HepG2 (cell line): ENCODE results near the gene GNB1. TPM values are rescaled to one million over a fixed set of nuclear protein-coding genes. Genes with fewer than 3 reads are reported as not detected.

Experiments
- CCDC6 ChIP-seq: sonication (generic); formaldehyde crosslinking; IDR thresholded peaks from 2 replicates; pipeline ENCODE4 v1.8.1; 2022; ENCODE audit warnings: mild to moderate bottlenecking, missing genetic modification reagents, moderate library complexity
- HDAC6 ChIP-seq: fragments of 200-600 bp; sonication (generic); IDR thresholded peaks from 2 replicates; pipeline ENCODE4 v1.7.0; 2017; ENCODE audit warnings: mild to moderate bottlenecking, antibody characterized with exemption, low read length, low read depth
- NCOA5 ChIP-seq: sonication (generic); formaldehyde crosslinking; IDR thresholded peaks from 2 replicates; pipeline ENCODE4 v1.4.0; 2020; ENCODE audit warnings: missing genetic modification reagents
- SNRNP70 ChIP-seq: fragments of 200-400 bp; formaldehyde crosslinking; IDR thresholded peaks from 2 replicates; pipeline ENCODE4 v1.6.1; 2017; ENCODE audit warnings: mild to moderate bottlenecking, low read depth, low read length, moderate library complexity
- ZNF160 ChIP-seq: sonication (generic); formaldehyde crosslinking; IDR thresholded peaks from 2 replicates; pipeline ENCODE4 v1.8.0; 2022; ENCODE audit warnings: mild to moderate bottlenecking, inconsistent platforms, missing genetic modification reagents
- ZNF251 ChIP-seq: sonication (generic); formaldehyde crosslinking; IDR thresholded peaks from 2 replicates; pipeline ENCODE4 v1.9.0; 2021; ENCODE audit warnings: mild to moderate bottlenecking, missing genetic modification reagents
- ZNF30 ChIP-seq: sonication (generic); formaldehyde crosslinking; IDR thresholded peaks from 2 replicates; pipeline ENCODE4 v1.5.0; 2020; ENCODE audit warnings: mild to moderate bottlenecking, missing genetic modification reagents
- ZNF570 ChIP-seq: sonication (generic); formaldehyde crosslinking; IDR thresholded peaks from 2 replicates; pipeline ENCODE4 v1.4.0; 2020; ENCODE audit warnings: mild to moderate bottlenecking, missing genetic modification reagents, borderline replicate concordance
- polyA plus RNA-seq, 8 experiments: library from polyadenylated mRNA; depleted of rRNA in 3 of 8; stranded (reverse) in 7 of 8; unstranded in 1 of 8; fragments of >200 nt; fragmentation: Illumina TruSeq in 4 of 8; extraction: Trizol in 4 of 8; gene quantifications; 2 replicates each; pipeline versions ENCODE4 v1.2.1 to v1.2.3, GENCODE V29; 2011 to 2016; ENCODE audit warnings: low read depth in 4 of 8, missing spikeins in 1 of 8, mixed read lengths in 1 of 8; ENCODE audit not compliant: insufficient read depth in 1 of 8
- total RNA-seq, 5 experiments: library from RNA; depleted of rRNA; stranded (reverse); fragments of >200 nt; fragmentation: Illumina TruSeq; extraction: Trizol; gene quantifications; 2 replicates each; pipeline ENCODE4 v1.2.3, GENCODE V29; 2016; ENCODE audit warnings: low read depth in 1 of 5
- TF ChIP-seq, protein P1 (sequence below), 2 experiments: fragments of 450-650 bp in 1 of 2; sonication (generic) in 1 of 2; formaldehyde crosslinking in 1 of 2; IDR thresholded peaks; 2 replicates each; pipeline versions ENCODE4 v1.6.1 to v1.8.0; 2016 to 2022; ENCODE audit warnings: antibody characterized with exemption in 1 of 2, mild to moderate bottlenecking in 1 of 2, missing genetic modification reagents in 1 of 2
- TF ChIP-seq, protein P2 (sequence below): IDR thresholded peaks from 2 replicates; pipeline ENCODE4 v1.6.1; 2016; ENCODE audit warnings: low read depth, borderline replicate concordance
- TF ChIP-seq, protein P3 (sequence below): sonication (generic); formaldehyde crosslinking; IDR thresholded peaks from 2 replicates; pipeline ENCODE4 v1.5.0; 2020; ENCODE audit warnings: missing genetic modification reagents
- TF ChIP-seq, protein P4 (sequence below): IDR thresholded peaks from 2 replicates; pipeline ENCODE4 v1.6.1; 2016; ENCODE audit warnings: low read depth
- TF ChIP-seq, protein P5 (sequence below): fragments of 450-650 bp; IDR thresholded peaks from 2 replicates; pipeline ENCODE4 v1.6.1; 2017

Gene GNB1
- total and polyA plus RNA-seq, 2 of the 13 experiments (the other 11 are each of a cell fraction or from before 2014, with no cell fraction given) = 66.2 to 327 TPM

DNA sequence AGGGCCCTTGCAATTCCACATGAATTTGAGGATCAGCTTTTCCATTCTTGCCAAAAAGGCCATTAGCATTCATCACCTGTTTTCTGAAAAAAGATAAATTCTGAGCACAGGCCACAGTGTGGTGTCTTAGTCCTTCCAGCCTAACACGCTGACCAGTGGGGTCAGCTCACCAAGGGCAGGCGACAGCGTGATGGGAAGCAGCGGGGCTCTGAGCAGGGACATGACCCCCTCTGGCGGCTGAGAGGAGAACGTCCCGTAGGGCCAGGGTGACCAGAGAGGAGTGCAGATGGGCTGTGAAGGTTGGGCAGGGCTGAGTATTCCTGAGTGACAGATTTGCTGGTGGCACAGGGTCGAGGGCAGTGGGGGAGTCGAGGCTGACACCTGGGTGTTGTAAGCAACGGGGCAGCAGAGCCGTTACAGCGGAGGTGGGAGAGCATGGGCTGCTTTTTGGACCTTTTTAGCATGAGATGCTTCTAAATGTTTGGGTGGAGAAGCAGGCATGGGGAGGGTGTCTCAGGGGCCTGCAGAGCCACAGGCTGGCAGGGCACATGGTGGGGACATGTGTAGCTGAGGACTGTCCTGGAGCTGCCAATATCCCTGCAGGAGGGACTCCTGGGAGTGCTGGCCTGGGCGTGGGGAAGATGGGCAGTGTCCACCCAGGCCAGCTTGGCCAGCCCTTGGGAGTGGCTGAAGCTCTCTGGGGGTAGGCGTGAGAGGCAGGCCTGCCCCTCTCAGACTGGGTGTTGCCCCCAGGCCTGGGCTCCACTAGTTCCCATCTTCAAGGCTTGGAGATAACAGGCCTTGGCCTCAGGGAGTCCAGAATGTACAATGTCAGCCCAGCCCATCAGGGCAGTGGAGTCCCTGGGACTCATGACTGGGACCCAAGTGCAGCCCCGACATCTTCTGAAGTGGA lies 15.6 kb upstream of the GNB1 start (continued):
- TF ChIP-seq, protein P1, sequence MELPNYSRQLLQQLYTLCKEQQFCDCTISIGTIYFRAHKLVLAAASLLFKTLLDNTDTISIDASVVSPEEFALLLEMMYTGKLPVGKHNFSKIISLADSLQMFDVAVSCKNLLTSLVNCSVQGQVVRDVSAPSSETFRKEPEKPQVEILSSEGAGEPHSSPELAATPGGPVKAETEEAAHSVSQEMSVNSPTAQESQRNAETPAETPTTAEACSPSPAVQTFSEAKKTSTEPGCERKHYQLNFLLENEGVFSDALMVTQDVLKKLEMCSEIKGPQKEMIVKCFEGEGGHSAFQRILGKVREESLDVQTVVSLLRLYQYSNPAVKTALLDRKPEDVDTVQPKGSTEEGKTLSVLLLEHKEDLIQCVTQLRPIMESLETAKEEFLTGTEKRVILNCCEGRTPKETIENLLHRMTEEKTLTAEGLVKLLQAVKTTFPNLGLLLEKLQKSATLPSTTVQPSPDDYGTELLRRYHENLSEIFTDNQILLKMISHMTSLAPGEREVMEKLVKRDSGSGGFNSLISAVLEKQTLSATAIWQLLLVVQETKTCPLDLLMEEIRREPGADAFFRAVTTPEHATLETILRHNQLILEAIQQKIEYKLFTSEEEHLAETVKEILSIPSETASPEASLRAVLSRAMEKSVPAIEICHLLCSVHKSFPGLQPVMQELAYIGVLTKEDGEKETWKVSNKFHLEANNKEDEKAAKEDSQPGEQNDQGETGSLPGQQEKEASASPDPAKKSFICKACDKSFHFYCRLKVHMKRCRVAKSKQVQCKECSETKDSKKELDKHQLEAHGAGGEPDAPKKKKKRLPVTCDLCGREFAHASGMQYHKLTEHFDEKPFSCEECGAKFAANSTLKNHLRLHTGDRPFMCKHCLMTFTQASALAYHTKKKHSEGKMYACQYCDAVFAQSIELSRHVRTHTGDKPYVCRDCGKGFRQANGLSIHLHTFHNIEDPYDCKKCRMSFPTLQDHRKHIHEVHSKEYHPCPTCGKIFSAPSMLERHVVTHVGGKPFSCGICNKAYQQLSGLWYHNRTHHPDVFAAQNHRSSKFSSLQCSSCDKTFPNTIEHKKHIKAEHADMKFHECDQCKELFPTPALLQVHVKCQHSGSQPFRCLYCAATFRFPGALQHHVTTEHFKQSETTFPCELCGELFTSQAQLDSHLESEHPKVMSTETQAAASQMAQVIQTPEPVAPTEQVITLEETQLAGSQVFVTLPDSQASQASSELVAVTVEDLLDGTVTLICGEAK (IDR thresholded peaks at IDR 0.05) = no peak
- TF ChIP-seq, protein P1 (CRISPR knock-in tag; IDR thresholded peaks at IDR 0.05) = no peak
- TF ChIP-seq SNRNP70 (no peak), ZNF160 (CRISPR knock-in tag) (no peak), NCOA5 (CRISPR knock-in tag) (no peak), HDAC6 (no peak), ZNF30 (CRISPR knock-in tag) (no peak), CCDC6 (CRISPR knock-in tag) (no peak), ZNF251 (no peak), ZNF570 (CRISPR knock-in tag) (no peak)
- TF ChIP-seq, protein P2, sequence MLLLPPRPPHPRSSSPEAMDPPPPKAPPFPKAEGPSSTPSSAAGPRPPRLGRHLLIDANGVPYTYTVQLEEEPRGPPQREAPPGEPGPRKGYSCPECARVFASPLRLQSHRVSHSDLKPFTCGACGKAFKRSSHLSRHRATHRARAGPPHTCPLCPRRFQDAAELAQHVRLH (CRISPR knock-in tag) = peak; percentile 67; the same call in 1 of the 2 replicates
- TF ChIP-seq, protein P3, sequence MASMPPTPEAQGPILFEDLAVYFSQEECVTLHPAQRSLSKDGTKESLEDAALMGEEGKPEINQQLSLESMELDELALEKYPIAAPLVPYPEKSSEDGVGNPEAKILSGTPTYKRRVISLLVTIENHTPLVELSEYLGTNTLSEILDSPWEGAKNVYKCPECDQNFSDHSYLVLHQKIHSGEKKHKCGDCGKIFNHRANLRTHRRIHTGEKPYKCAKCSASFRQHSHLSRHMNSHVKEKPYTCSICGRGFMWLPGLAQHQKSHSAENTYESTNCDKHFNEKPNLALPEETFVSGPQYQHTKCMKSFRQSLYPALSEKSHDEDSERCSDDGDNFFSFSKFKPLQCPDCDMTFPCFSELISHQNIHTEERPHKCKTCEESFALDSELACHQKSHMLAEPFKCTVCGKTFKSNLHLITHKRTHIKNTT (CRISPR knock-in tag) = no peak
- TF ChIP-seq, protein P4, sequence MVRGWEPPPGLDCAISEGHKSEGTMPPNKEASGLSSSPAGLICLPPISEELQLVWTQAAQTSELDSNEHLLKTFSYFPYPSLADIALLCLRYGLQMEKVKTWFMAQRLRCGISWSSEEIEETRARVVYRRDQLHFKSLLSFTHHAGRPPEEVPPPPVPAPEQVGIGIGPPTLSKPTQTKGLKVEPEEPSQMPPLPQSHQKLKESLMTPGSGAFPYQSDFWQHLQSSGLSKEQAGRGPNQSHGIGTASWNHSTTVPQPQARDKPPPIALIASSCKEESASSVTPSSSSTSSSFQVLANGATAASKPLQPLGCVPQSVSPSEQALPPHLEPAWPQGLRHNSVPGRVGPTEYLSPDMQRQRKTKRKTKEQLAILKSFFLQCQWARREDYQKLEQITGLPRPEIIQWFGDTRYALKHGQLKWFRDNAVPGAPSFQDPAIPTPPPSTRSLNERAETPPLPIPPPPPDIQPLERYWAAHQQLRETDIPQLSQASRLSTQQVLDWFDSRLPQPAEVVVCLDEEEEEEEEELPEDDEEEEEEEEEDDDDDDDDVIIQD (CRISPR knock-in tag) = peak; percentile 68; the same call in 1 of the 2 replicates
- TF ChIP-seq, protein P5, sequence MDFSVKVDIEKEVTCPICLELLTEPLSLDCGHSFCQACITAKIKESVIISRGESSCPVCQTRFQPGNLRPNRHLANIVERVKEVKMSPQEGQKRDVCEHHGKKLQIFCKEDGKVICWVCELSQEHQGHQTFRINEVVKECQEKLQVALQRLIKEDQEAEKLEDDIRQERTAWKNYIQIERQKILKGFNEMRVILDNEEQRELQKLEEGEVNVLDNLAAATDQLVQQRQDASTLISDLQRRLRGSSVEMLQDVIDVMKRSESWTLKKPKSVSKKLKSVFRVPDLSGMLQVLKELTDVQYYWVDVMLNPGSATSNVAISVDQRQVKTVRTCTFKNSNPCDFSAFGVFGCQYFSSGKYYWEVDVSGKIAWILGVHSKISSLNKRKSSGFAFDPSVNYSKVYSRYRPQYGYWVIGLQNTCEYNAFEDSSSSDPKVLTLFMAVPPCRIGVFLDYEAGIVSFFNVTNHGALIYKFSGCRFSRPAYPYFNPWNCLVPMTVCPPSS = no peak
